ENCODE results near the gene ABLIM1. TPM values are rescaled to one million over a fixed set of nuclear protein-coding genes. Genes with fewer than 3 reads are reported as not detected.

Gene ABLIM1
- total RNA-seq, 1 donor from 2014 or later = 70.0 TPM

GRCh38 chr10:114394531-114394930 is 263.5 kb downstream of the ABLIM1 start:
- H3K27me3 ChIP-seq (ENCODE audit: insufficient read depth, low read length) = no peaks in the 10 kb centered on the region
- no peaks in the 10 kb centered on the region for H3K9me3 ChIP-seq (ENCODE audit: insufficient read depth, low read depth, low read length)
- Mint-ChIP-seq H3K9me3 (ENCODE audit: unreplicated experiment) (no peaks in the 10 kb centered on the region), H3K36me3 (ENCODE audit: low read depth, unreplicated experiment) (peaks cover 12% of the 10 kb centered on the region), H3K27me3 (ENCODE audit: low read depth, unreplicated experiment) (no peaks in the 10 kb centered on the region), H3K27ac (ENCODE audit: unreplicated experiment) (no peak overlapping the region), H3K4me3 (ENCODE audit: unreplicated experiment) (no peak overlapping the region), H3K4me1 (ENCODE audit: low read depth, unreplicated experiment) (peaks cover 57% of the 10 kb centered on the region)
- no peaks in the 10 kb centered on the region for H3K79me2 ChIP-seq (ENCODE audit: insufficient read depth, low read length)
- H3K27ac ChIP-seq (ENCODE audit: low read depth, low read length) = no peak overlapping the region
- no peaks in the 10 kb centered on the region for H4K20me1 ChIP-seq (ENCODE audit: insufficient read depth, low read length)
- no peak overlapping the region for H2AFZ ChIP-seq (ENCODE audit: low read depth, low read length)
- TF ChIP-seq CTCF (IDR thresholded peaks at IDR 0.05; ENCODE audit: insufficient read depth, low read depth, low read length) (no peak), EZH2 (IDR thresholded peaks at IDR 0.05; ENCODE audit: insufficient read depth, low read length) (no peak)
- H3K36me3 ChIP-seq (ENCODE audit: insufficient read depth, low read length) = no peaks in the 10 kb centered on the region
- peaks cover 16% of the 10 kb centered on the region for H3K4me1 ChIP-seq (ENCODE audit: insufficient read depth, low read length)
- no peak overlapping the region for H3K4me3 ChIP-seq (ENCODE audit: insufficient read depth, low read depth, low read length)
- DNase-seq (ENCODE audit: low read depth) (no peak), FAIRE-seq (no peak)
- no peak overlapping the region for H3K9ac ChIP-seq (ENCODE audit: low read length)
- no peak overlapping the region for H3K4me2 ChIP-seq (ENCODE audit: low read length)

- Histone ChIP-seq H3K27ac (ENCODE audit: low read depth, low read length) (no peak overlapping the region), H3K27me3 (ENCODE audit: insufficient read depth, low read length) (no peaks in the 10 kb centered on the region), H3K36me3 (ENCODE audit: insufficient read depth, low read length) (no peaks in the 10 kb centered on the region), H3K9me3 (ENCODE audit: insufficient read depth, low read depth, low read length) (no peaks in the 10 kb centered on the region), H2AFZ (ENCODE audit: low read depth, low read length) (peak overlapping the region; percentile 67), H3K4me2 (ENCODE audit: low read length) (peak overlapping the region; percentile 79), H3K4me1 (ENCODE audit: insufficient read depth, low read length) (peaks cover 22% of the 10 kb centered on the region), H4K20me1 (ENCODE audit: insufficient read depth, low read length) (no peaks in the 10 kb centered on the region), H3K9ac (ENCODE audit: low read length) (peak overlapping the region; percentile 17), H3K4me3 (ENCODE audit: insufficient read depth, low read depth, low read length) (peak overlapping the region; percentile 23), H3K79me2 (ENCODE audit: insufficient read depth, low read length) (no peaks in the 10 kb centered on the region)
- peaks cover 3% of the 10 kb centered on the region for H3K9me3 Mint-ChIP-seq (ENCODE audit: unreplicated experiment)
- H3K27ac Mint-ChIP-seq (ENCODE audit: unreplicated experiment) = peak overlapping the region; percentile 49
- no peak for DNase-seq (ENCODE audit: low read depth)
- peaks cover 13% of the 10 kb centered on the region for H3K36me3 Mint-ChIP-seq (ENCODE audit: low read depth, unreplicated experiment)
- H3K4me3 Mint-ChIP-seq (ENCODE audit: unreplicated experiment) = no peak overlapping the region
- TF ChIP-seq EZH2 (IDR thresholded peaks at IDR 0.05; ENCODE audit: insufficient read depth, low read length) = no peak
- TF ChIP-seq CTCF (IDR thresholded peaks at IDR 0.05; ENCODE audit: insufficient read depth, low read depth, low read length) = no peak
- H3K4me1 Mint-ChIP-seq (ENCODE audit: low read depth, unreplicated experiment) = peaks cover 58% of the 10 kb centered on the region
- no peak for FAIRE-seq
- no peaks in the 10 kb centered on the region for H3K27me3 Mint-ChIP-seq (ENCODE audit: low read depth, unreplicated experiment)
Measured at GRCh38 chr10:114393886-114394285, 264.2 kb downstream of the ABLIM1 start.

- H3K9ac ChIP-seq (ENCODE audit: low read length) = peak overlapping the region; percentile 17
- Mint-ChIP-seq H3K27ac (ENCODE audit: unreplicated experiment) (peak overlapping the region; percentile 49), H3K4me3 (ENCODE audit: unreplicated experiment) (no peak overlapping the region), H3K36me3 (ENCODE audit: low read depth, unreplicated experiment) (peaks cover 12% of the 10 kb centered on the region), H3K4me1 (ENCODE audit: low read depth, unreplicated experiment) (peaks cover 57% of the 10 kb centered on the region), H3K27me3 (ENCODE audit: low read depth, unreplicated experiment) (no peaks in the 10 kb centered on the region), H3K9me3 (ENCODE audit: unreplicated experiment) (peaks cover 4% of the 10 kb centered on the region)
- H4K20me1 ChIP-seq (ENCODE audit: insufficient read depth, low read length) = no peaks in the 10 kb centered on the region
- H3K9me3 ChIP-seq (ENCODE audit: insufficient read depth, low read depth, low read length) = no peaks in the 10 kb centered on the region
- FAIRE-seq (no peak), DNase-seq (ENCODE audit: low read depth) (peak; percentile 69)
- TF ChIP-seq CTCF (IDR thresholded peaks at IDR 0.05; ENCODE audit: insufficient read depth, low read depth, low read length) (no peak), EZH2 (IDR thresholded peaks at IDR 0.05; ENCODE audit: insufficient read depth, low read length) (no peak)
- H3K79me2 ChIP-seq (ENCODE audit: insufficient read depth, low read length) = no peaks in the 10 kb centered on the region
- peak overlapping the region; percentile 79 for H3K4me2 ChIP-seq (ENCODE audit: low read length)
- no peak overlapping the region for H3K27ac ChIP-seq (ENCODE audit: low read depth, low read length)
- no peaks in the 10 kb centered on the region for H3K27me3 ChIP-seq (ENCODE audit: insufficient read depth, low read length)
- peak overlapping the region; percentile 23 for H3K4me3 ChIP-seq (ENCODE audit: insufficient read depth, low read depth, low read length)
- H2AFZ ChIP-seq (ENCODE audit: low read depth, low read length) = peak overlapping the region; percentile 67
- no peaks in the 10 kb centered on the region for H3K36me3 ChIP-seq (ENCODE audit: insufficient read depth, low read length)
- H3K4me1 ChIP-seq (ENCODE audit: insufficient read depth, low read length) = peaks cover 26% of the 10 kb centered on the region
Measured at GRCh38 chr10:114393482-114393881, 264.6 kb downstream of the ABLIM1 start.
